ENCODE data around the gene CCNY. TPM values are rescaled to one million over a fixed set of nuclear protein-coding genes. Genes with fewer than 3 reads are reported as not detected.

Gene CCNY
- total and polyA plus RNA-seq, 2 donors (not counting 1 experiment from before 2014, with no cell fraction given) = 34.1 to 64.9 TPM

DNA sequence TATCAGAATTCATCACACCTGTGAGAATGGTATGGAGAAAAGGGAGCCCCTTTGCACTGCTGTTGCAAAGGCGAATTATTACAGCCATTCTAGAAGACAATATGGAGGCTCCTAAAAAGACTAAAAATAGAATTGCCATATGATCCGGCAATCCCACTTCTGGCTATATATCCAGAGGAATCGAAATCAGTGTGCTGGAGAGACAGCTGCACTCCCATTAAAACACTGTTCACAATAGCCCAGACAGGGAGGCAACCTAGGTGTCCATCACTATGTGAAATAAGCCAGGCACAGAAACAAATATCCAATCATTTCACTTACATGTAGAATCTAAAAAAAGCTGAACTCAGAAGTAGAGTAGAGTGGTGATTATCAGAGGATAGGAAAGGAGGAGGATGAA is 242.8 kb downstream of the CCNY start:
- 95% methylated on average over 2 of the region's 3 CpGs for WGBS (ENCODE audit: insufficient coverage)
- no peak overlapping the region for H3K27ac ChIP-seq (ENCODE audit: low read length in 2 of 2)
- TF ChIP-seq, protein P1, sequence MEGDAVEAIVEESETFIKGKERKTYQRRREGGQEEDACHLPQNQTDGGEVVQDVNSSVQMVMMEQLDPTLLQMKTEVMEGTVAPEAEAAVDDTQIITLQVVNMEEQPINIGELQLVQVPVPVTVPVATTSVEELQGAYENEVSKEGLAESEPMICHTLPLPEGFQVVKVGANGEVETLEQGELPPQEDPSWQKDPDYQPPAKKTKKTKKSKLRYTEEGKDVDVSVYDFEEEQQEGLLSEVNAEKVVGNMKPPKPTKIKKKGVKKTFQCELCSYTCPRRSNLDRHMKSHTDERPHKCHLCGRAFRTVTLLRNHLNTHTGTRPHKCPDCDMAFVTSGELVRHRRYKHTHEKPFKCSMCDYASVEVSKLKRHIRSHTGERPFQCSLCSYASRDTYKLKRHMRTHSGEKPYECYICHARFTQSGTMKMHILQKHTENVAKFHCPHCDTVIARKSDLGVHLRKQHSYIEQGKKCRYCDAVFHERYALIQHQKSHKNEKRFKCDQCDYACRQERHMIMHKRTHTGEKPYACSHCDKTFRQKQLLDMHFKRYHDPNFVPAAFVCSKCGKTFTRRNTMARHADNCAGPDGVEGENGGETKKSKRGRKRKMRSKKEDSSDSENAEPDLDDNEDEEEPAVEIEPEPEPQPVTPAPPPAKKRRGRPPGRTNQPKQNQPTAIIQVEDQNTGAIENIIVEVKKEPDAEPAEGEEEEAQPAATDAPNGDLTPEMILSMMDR (IDR thresholded peaks at IDR 0.05) = no peak
- no peak for TF ChIP-seq EZH2 (IDR thresholded peaks at IDR 0.05; ENCODE audit: borderline replicate concordance, insufficient read depth, low read depth, low read length, poor library complexity, severe bottlenecking)
- no peaks in the 10 kb centered on the region for H3K4me1 Mint-ChIP-seq
- H3K9me3 Mint-ChIP-seq (ENCODE audit: insufficient read depth) = no peaks in the 10 kb centered on the region
- H3K27ac Mint-ChIP-seq = no peak overlapping the region
- peaks cover 0 to 11% (median 0%) of the 10 kb centered on the region in 3 donors for H3K9me3 ChIP-seq (ENCODE audit: control extremely low read depth in 1 of 3, control insufficient read depth in 2 of 3, insufficient read depth in 1 of 3, low read length in 2 of 3)
- H3K9ac ChIP-seq (ENCODE audit: low read length) = no peak overlapping the region
- H3K36me3 ChIP-seq (replicated peaks in 1 of 2; ENCODE audit: control extremely low read depth in 1 of 2, control insufficient read depth in 1 of 2, extremely low read depth in 1 of 2, insufficient read depth in 2 of 2, low read length in 1 of 2) = no peaks in the 10 kb centered on the region
- no peaks in the 10 kb centered on the region for H3K4me1 ChIP-seq (ENCODE audit: control insufficient read depth in 2 of 2, insufficient read depth in 2 of 2, low read length in 2 of 2)
- ATAC-seq (ENCODE audit: low read depth) (no peak), DNase-seq (no peak)
- ChIA-PET CTCF (interaction anchor here (1.3 to 1.7 kb wide), 2 partner anchors 16 to 56 kb away, joined by 4 to 6 read pairs; no protein-coding TSS in a partner anchor), POLR2A (no interaction called here)
- no peaks in the 10 kb centered on the region for H3K79me2 ChIP-seq (ENCODE audit: control insufficient read depth, insufficient read depth, low read length)
- no peaks in the 10 kb centered on the region for H3K27me3 Mint-ChIP-seq
- intact Hi-C loops (cut with micrococcal nuclease) = no loop called here
- no peaks in the 10 kb centered on the region for H4K20me1 ChIP-seq (ENCODE audit: control insufficient read depth, insufficient read depth, low read length, poor library complexity, severe bottlenecking)
- no peak overlapping the region for H2AFZ ChIP-seq (ENCODE audit: insufficient read depth, low read depth, low read length, poor library complexity, severe bottlenecking)
- no peak overlapping the region for H3K4me2 ChIP-seq (replicated peaks; ENCODE audit: low read depth, low read length, poor library complexity, severe bottlenecking)
- no peak overlapping the region for H3K4me3 Mint-ChIP-seq
- H3K4me3 ChIP-seq (ENCODE audit: control extremely low read depth in 1 of 5, extremely low read depth in 1 of 5, insufficient read depth in 1 of 5, low read depth in 2 of 5, low read length in 4 of 5) = no peak overlapping the region
- H3K27me3 ChIP-seq (replicated peaks in 1 of 4; ENCODE audit: control extremely low read depth in 1 of 4, control insufficient read depth in 3 of 4, insufficient read depth in 4 of 4, low read length in 3 of 4) = peaks cover 0 to 3% (median 0%) of the 10 kb centered on the region in 4 experiments

DNA sequence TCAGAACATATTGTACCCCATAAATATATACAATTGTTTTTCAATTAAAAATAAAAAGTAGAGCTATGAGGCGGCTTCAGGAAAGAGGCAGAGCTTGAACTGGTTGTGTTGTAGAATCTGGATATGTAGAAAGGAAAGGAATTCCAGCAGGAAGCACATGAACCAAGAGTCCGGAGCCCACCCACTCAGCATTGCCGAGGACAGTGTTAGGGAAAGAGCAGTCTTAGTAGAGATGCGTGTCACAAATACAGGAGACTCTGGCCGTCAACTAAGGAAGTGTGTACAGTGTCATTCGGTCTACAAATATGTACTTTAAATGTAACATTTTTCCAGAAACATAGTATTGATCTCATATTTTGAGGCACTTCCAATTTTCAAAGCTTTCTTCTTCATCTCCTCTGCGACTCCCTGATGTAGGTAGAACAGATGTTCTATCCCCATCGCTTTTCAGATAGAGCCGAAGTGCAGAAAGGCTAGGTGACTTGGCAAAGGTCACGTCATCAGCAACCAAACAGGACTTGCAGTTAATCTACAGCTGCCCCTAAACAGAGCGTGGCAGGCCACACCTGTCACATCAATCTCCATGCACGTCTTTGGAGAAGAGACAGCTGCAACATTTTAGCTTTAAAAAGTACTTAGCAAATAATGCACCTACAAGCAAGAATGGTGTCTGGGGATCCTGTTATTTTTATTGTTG is 243.6 kb downstream of the CCNY start:
- intact Hi-C loops (cut with micrococcal nuclease) = no loop called here
- H3K27ac Mint-ChIP-seq = no peak overlapping the region
- POLR2A ChIA-PET = no interaction called here

More for the DNA sequence above, 243.6 kb downstream of the CCNY start:
- DNase-seq (no peak), ATAC-seq (ENCODE audit: low read depth) (no peak)
- no peaks in the 10 kb centered on the region for H3K4me1 ChIP-seq (ENCODE audit: control insufficient read depth in 2 of 2, insufficient read depth in 2 of 2, low read length in 2 of 2)
- no peak for TF ChIP-seq EZH2 (IDR thresholded peaks at IDR 0.05; ENCODE audit: borderline replicate concordance, insufficient read depth, low read depth, low read length, poor library complexity, severe bottlenecking)
- TF ChIP-seq, protein P1 (IDR thresholded peaks at IDR 0.05) = no peak
- H2AFZ ChIP-seq (ENCODE audit: insufficient read depth, low read depth, low read length, poor library complexity, severe bottlenecking) = no peak overlapping the region
- peaks cover 0 to 11% (median 0%) of the 10 kb centered on the region in 3 donors for H3K9me3 ChIP-seq (ENCODE audit: control extremely low read depth in 1 of 3, control insufficient read depth in 2 of 3, insufficient read depth in 1 of 3, low read length in 2 of 3)
- H3K4me3 Mint-ChIP-seq = no peak overlapping the region
- no peak overlapping the region for H3K27ac ChIP-seq (ENCODE audit: low read length in 2 of 2)
- WGBS (ENCODE audit: insufficient coverage) = 97% methylated on average over 7 of the region's 12 CpGs
- no peak overlapping the region for H3K4me3 ChIP-seq (ENCODE audit: control extremely low read depth in 1 of 5, extremely low read depth in 1 of 5, insufficient read depth in 1 of 5, low read depth in 2 of 5, low read length in 4 of 5)
- H3K9ac ChIP-seq (ENCODE audit: low read length) = no peak overlapping the region
- CTCF ChIA-PET = interaction anchor here (1.3 to 1.7 kb wide), 2 partner anchors 17 to 55 kb away, joined by 4 to 6 read pairs; no protein-coding TSS in a partner anchor
- H3K36me3 ChIP-seq (replicated peaks in 1 of 2; ENCODE audit: control extremely low read depth in 1 of 2, control insufficient read depth in 1 of 2, extremely low read depth in 1 of 2, insufficient read depth in 2 of 2, low read length in 1 of 2) = no peaks in the 10 kb centered on the region
- H3K27me3 Mint-ChIP-seq = no peaks in the 10 kb centered on the region
- H4K20me1 ChIP-seq (ENCODE audit: control insufficient read depth, insufficient read depth, low read length, poor library complexity, severe bottlenecking) = no peaks in the 10 kb centered on the region
- no peak overlapping the region for H3K4me2 ChIP-seq (replicated peaks; ENCODE audit: low read depth, low read length, poor library complexity, severe bottlenecking)
- H3K27me3 ChIP-seq (replicated peaks in 1 of 4; ENCODE audit: control extremely low read depth in 1 of 4, control insufficient read depth in 3 of 4, insufficient read depth in 4 of 4, low read length in 3 of 4) = peaks cover 0 to 3% (median 0%) of the 10 kb centered on the region in 4 experiments
- no peaks in the 10 kb centered on the region for H3K9me3 Mint-ChIP-seq (ENCODE audit: insufficient read depth)
- H3K79me2 ChIP-seq (ENCODE audit: control insufficient read depth, insufficient read depth, low read length) = no peaks in the 10 kb centered on the region
- no peaks in the 10 kb centered on the region for H3K4me1 Mint-ChIP-seq
